GM12875 (cell line): ENCODE measurements around the gene TMEM213.
"Not testable (repeated sequence)": the region's sequence is repeated elsewhere in the genome, so short reads cannot be mapped to it uniquely, and the experiment has no call there.

Experiments
- H3K4me3 ChIP-seq: one replicate; pipeline ENCODE4 v1.5.1; 2011; ENCODE audit warnings: low read depth, low read length, control low read depth
- CTCF ChIP-seq: IDR thresholded peaks from 2 replicates; pipeline ENCODE4 v1.5.1; 2011; ENCODE audit warnings: low read depth, mild to moderate bottlenecking, control low read depth, inconsistent platforms, low read length, moderate library complexity, borderline replicate concordance; ENCODE audit not compliant: insufficient read depth

The TMEM213 gene

GRCh38 chr7:138809346-138809745 is 11.6 kb downstream of the TMEM213 start:
- no peak overlapping the region for H3K4me3 ChIP-seq
- TF ChIP-seq CTCF, result no peak

DNA sequence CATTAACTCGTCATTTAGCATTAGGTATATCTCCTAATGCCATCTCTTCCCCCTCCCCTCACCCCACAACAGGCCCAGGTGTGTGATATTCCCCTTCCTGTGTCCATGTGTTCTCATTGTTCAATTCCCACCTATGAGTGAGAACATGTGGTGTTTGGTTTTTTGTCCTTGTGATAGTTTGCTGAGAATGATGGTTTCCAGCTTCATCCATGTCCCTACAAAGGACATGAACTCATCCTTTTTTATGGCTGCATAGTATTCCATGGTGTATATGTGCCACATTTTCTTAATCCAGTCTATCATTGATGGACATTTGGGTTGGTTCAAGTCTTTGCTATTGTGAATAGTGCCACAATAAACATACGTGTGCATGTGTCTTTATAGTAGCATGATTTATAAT is 13.5 kb downstream of the TMEM213 start:
- H3K4me3 ChIP-seq, result not testable (repeated sequence)

GRCh38 chr7:138813945-138814344 is 16.2 kb downstream of the TMEM213 start:
- H3K4me3 ChIP-seq, result no peak overlapping the region
- TF ChIP-seq CTCF, result no peak

DNA sequence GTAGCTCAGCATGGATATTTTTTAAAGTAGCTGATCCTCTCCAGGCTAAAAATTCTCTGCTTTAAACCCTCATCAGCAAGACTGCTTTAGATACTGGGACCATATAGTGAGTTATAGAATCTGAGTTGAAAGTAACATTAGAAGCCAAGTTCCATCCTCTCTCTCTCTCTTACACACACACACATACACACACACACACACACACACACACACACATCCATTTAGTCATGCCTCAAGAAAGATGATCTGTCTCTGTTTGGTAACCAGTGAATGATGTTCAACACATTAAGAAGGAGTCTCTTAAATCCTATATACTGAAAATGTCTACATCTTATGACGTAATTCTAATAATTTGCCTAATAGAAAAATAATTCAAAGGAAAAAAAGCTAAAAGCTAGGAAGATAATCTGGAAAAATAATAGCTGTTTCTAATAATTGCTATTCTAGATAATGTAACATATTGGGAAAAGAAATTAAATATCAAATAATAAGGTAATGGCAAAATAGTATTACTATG is 17.1 kb downstream of the TMEM213 start:
- no peak for TF ChIP-seq CTCF
- H3K4me3 ChIP-seq, result no peak overlapping the region

GRCh38 chr7:138816650-138817049 is 18.9 kb downstream of the TMEM213 start:
- no peak for TF ChIP-seq CTCF
- H3K4me3 ChIP-seq, result no peak overlapping the region

DNA sequence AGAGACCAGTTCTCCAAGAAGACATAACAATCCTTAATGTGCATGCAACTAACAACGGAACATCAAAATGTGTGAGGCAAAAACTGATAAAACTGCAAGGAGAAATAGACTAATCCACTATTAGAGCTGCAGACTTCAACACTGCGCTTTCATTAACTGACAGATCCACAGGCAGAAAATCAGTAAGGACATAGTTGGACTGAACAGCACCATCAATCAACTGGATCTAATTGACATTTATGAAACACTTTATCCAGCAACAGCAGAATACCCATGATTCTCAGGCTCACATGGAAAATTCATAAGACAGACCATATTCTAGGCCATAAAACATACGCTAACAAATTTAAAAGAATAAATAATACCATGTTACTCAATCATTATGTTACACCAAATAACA is 21.8 kb downstream of the TMEM213 start:
- TF ChIP-seq CTCF, result no peak

DNA sequence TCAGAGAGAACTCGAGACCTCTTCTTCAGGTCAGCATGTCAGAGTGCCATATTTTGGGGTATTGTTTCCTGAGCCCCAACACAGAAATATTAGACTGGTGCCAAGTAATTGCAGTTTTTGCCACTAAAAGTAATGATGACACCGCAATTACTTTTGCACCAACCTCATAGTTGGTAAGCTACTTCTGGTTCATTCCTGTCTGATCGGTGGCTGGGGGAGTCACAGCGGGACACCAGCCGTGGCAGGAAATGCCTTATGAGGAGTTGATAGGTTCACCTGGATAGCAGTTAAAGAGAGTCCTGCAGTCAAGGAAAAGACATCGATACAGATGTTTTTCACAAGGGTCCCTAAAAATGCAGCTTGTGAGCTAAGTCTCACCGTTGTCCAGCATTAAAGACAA is 24.1 kb downstream of the TMEM213 start:
- H3K4me3 ChIP-seq, result no peak overlapping the region
- TF ChIP-seq CTCF, result no peak

More for the DNA sequence above, 21.8 kb downstream of the TMEM213 start:
- H3K4me3 ChIP-seq, result no peak overlapping the region
